MG63 (cell line): ENCODE data around the gene ARHGAP12. TPM values are rescaled to one million over a fixed set of nuclear protein-coding genes. Genes with fewer than 3 reads are reported as not detected.

Experiments used
- DNase-seq: peaks from one replicate; pipeline ENCODE4 v3.0.0-alpha.2; 2020
- H3K27me3 ChIP-seq: fragments of 250-450 bp; sonication (Bioruptor Pico); 2 replicates; pipeline ENCODE4 v1.5.1; 2020; ENCODE audit warnings: mild to moderate bottlenecking, moderate library complexity
- H3K36me3 ChIP-seq: fragments of 250-450 bp; sonication (Bioruptor Pico); 2 replicates; pipeline ENCODE4 v1.5.1; 2020; ENCODE audit warnings: mild to moderate bottlenecking, moderate library complexity
- H3K4me3 ChIP-seq: fragments of 250-450 bp; sonication (Bioruptor Pico); 2 replicates; pipeline ENCODE4 v1.5.1; 2020; ENCODE audit warnings: mild to moderate bottlenecking, moderate library complexity
- H3K9me3 ChIP-seq: fragments of 250-450 bp; sonication (Bioruptor Pico); 2 replicates; pipeline ENCODE4 v1.5.1; 2020; ENCODE audit warnings: mild to moderate bottlenecking, moderate library complexity
- total RNA-seq: library from RNA; depleted of rRNA; stranded (reverse); fragments of >200 nt; shearing (Covaris generic); gene quantifications from 2 replicates; pipeline ENCODE4 v1.2.3, GENCODE V29; 2014; ENCODE audit warnings: low replicate concordance

The ARHGAP12 gene
- total RNA-seq, 1 experiment from 2014 or later, result 18.0 TPM

- no peak for DNase-seq
- Histone ChIP-seq H3K27me3 (no peaks in the 10 kb centered on the region), H3K36me3 (no peaks in the 10 kb centered on the region), H3K9me3 (no peaks in the 10 kb centered on the region), H3K4me3 (no peak overlapping the region)
Observed at GRCh38 chr10:31935678-31936077, 7.0 kb upstream of the ARHGAP12 start.

- H3K36me3 ChIP-seq, result no peaks in the 10 kb centered on the region
- DNase-seq, result no peak
- H3K4me3 ChIP-seq, result no peak overlapping the region
- no peaks in the 10 kb centered on the region for H3K27me3 ChIP-seq
- H3K9me3 ChIP-seq, result no peaks in the 10 kb centered on the region
Observed at GRCh38 chr10:31932838-31933237, 4.2 kb upstream of the ARHGAP12 start.

GRCh38 chr10:31930856-31931255 lies 2.2 kb upstream of the ARHGAP12 start:
- H3K27me3 ChIP-seq, result no peaks in the 10 kb centered on the region
- H3K4me3 ChIP-seq, result peak overlapping the region; percentile 82
- no peaks in the 10 kb centered on the region for H3K36me3 ChIP-seq
- DNase-seq, result no peak
- H3K9me3 ChIP-seq, result no peaks in the 10 kb centered on the region

- DNase-seq, result no peak
Observed at GRCh38 chr10:31930023-31930751, 1.6 kb upstream of the ARHGAP12 start.

GRCh38 chr10:31929261-31930022 lies 811 bp upstream of the ARHGAP12 start:
- DNase-seq, result peak; percentile 54
- H3K9me3 ChIP-seq, result no peaks in the 10 kb centered on the region
- peak overlapping the region; percentile 82 for H3K4me3 ChIP-seq
- H3K27me3 ChIP-seq, result no peaks in the 10 kb centered on the region
- no peaks in the 10 kb centered on the region for H3K36me3 ChIP-seq

More at GRCh38 chr10:31930023-31930751, 1.6 kb upstream of the ARHGAP12 start:
- no peaks in the 10 kb centered on the region for H3K9me3 ChIP-seq
- no peaks in the 10 kb centered on the region for H3K36me3 ChIP-seq
- peak overlapping the region; percentile 82 for H3K4me3 ChIP-seq
- H3K27me3 ChIP-seq, result no peaks in the 10 kb centered on the region

DNA sequence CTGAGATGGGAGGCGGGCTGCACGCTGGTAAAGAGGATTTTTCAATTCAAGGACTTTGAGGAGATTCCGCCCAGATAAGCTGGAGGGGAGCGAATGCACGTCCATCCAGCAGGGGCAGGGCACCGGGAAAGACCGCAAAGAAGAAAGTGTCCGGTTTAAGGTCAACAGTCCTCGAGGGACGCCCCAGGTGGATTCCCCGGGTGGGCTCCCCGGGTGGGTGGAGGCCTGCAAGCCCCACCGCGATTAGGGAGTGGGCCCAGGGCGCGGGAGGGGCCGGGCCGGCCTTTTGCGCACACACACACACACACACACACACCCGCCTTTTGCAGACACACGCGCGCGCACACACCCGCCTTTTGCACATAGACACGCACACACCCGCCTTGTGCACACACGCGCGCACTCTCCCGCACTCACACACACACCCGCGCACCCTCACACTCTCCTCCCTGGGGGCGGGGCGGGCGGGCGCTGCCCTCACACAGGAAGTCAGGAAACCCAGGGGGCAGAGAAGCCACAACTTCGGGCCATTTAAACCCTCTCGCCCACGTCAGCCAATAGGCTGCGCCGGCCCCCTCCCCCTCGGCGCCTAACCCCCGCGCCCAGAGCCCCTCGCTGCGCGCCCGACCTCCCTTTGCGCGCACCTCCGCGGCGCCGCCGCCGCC lies 615 bp downstream of the ARHGAP12 start:
- peak; percentile 69 for DNase-seq
- H3K4me3 ChIP-seq, result peak overlapping the region; percentile 82
- no peaks in the 10 kb centered on the region for H3K27me3 ChIP-seq
- H3K36me3 ChIP-seq, result no peaks in the 10 kb centered on the region
- no peaks in the 10 kb centered on the region for H3K9me3 ChIP-seq

GRCh38 chr10:31927565-31927883 lies 1.1 kb downstream of the ARHGAP12 start:
- Histone ChIP-seq H3K36me3 (no peaks in the 10 kb centered on the region), H3K9me3 (no peaks in the 10 kb centered on the region), H3K27me3 (no peaks in the 10 kb centered on the region), H3K4me3 (peak overlapping the region; percentile 82)
- no peak for DNase-seq

- no peaks in the 10 kb centered on the region for H3K36me3 ChIP-seq
- no peaks in the 10 kb centered on the region for H3K9me3 ChIP-seq
- H3K27me3 ChIP-seq, result no peaks in the 10 kb centered on the region
- no peak for DNase-seq
- peak overlapping the region; percentile 82 for H3K4me3 ChIP-seq
Observed at GRCh38 chr10:31926765-31927564, 1.7 kb downstream of the ARHGAP12 start.

DNA sequence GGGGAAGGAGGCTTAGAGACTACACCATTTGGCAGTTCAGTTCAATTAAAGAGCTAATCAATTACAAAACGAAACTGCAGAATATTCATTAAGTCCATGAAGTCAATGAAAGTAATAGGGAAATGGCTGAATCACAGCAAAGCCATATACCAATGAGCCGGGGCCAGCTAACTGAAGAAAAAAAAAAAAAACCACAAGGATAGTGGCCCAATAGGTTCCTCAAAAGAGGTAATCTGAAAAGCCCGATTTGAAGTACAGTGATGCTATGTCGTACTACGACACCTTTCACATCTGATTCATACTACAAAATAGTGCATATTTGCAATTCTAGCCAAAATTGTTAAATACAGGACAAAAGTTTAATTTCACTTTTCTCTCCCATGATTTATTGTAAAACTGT lies 2.5 kb downstream of the ARHGAP12 start:
- H3K9me3 ChIP-seq, result no peaks in the 10 kb centered on the region
- H3K4me3 ChIP-seq, result peak overlapping the region; percentile 82
- no peaks in the 10 kb centered on the region for H3K36me3 ChIP-seq
- DNase-seq, result no peak
- no peaks in the 10 kb centered on the region for H3K27me3 ChIP-seq

- no peaks in the 10 kb centered on the region for H3K9me3 ChIP-seq
- H3K36me3 ChIP-seq, result no peaks in the 10 kb centered on the region
- H3K4me3 ChIP-seq, result no peak overlapping the region
- H3K27me3 ChIP-seq, result no peaks in the 10 kb centered on the region
- no peak for DNase-seq
Observed at GRCh38 chr10:31924833-31925232, 3.8 kb downstream of the ARHGAP12 start.

- Histone ChIP-seq H3K9me3 (no peaks in the 10 kb centered on the region), H3K27me3 (no peaks in the 10 kb centered on the region), H3K4me3 (no peak overlapping the region), H3K36me3 (no peaks in the 10 kb centered on the region)
- no peak for DNase-seq
Observed at GRCh38 chr10:31923389-31923788, 5.2 kb downstream of the ARHGAP12 start.

DNA sequence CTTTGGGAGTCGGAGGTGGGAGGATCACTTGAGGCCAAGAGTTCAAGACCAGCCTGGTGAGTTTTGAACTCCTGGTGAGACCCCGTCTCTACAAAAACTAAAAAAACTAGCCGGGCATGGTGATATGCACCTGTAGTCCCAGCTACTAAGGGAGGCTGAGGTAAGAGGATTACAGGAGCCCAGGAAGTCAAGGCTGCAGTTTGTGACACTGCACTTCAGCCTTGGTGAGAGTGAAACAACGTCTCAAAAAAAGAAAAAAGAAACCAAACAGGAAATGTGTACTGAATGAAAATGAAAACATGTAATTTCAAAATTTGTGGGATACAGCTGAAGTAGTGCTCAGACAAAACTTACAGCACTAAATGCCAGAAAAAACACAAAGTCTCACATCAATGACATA lies 7.6 kb downstream of the ARHGAP12 start:
- Histone ChIP-seq H3K36me3 (no peaks in the 10 kb centered on the region), H3K4me3 (no peak overlapping the region), H3K9me3 (no peaks in the 10 kb centered on the region), H3K27me3 (no peaks in the 10 kb centered on the region)
- DNase-seq, result no peak

- Histone ChIP-seq H3K4me3 (no peak overlapping the region), H3K9me3 (no peaks in the 10 kb centered on the region), H3K27me3 (no peaks in the 10 kb centered on the region), H3K36me3 (no peaks in the 10 kb centered on the region)
- no peak for DNase-seq
Observed at GRCh38 chr10:31920538-31920937, 8.1 kb downstream of the ARHGAP12 start.

DNA sequence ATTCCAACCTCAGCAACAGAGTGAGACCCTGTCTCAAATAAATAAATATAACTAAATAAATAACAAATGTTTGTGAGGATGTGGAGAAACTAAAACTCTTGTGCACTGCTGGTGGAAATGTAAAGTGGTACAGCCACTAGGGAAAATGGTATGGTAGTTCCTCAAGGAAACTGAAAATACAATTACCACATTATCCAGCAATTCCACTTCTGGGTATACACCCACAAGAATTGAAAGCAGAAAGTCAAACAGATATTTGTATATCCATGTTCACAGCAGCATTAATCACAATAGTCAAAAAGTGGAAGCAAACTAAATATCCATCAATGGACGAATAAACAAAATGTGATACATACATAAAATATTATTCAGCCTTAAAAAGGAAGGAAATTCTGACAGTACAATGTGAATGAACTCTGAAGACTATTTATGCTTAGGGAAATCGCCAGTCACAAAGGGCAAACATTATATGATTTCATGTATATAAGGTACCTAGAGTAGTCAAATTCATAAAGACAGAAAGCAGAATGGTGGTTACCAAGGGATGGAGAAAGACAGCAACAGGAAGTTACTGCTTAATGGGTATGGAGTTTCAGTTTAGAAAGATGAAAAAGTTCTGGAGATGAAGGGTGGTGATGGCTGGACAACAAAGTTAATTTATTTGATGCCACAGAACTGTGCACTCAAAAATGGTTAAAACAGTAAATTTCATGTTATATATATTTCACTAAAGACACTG lies 9.8 kb downstream of the ARHGAP12 start:
- H3K36me3 ChIP-seq, result no peaks in the 10 kb centered on the region
- H3K9me3 ChIP-seq, result no peaks in the 10 kb centered on the region

GRCh38 chr10:31914370-31914769 lies 14.3 kb downstream of the ARHGAP12 start:
- H3K4me3 ChIP-seq, result no peak overlapping the region
- no peaks in the 10 kb centered on the region for H3K36me3 ChIP-seq
- no peak for DNase-seq
- no peaks in the 10 kb centered on the region for H3K27me3 ChIP-seq
- H3K9me3 ChIP-seq, result no peaks in the 10 kb centered on the region

More for the DNA sequence above, 9.8 kb downstream of the ARHGAP12 start:
- Histone ChIP-seq H3K27me3 (no peaks in the 10 kb centered on the region), H3K4me3 (no peak overlapping the region)
- no peak for DNase-seq
